Motor neuron (in vitro differentiated cells): Measurements from ENCODE around the gene CERT1. TPM values are rescaled to one million over a fixed set of nuclear protein-coding genes. Genes with fewer than 3 reads are reported as not detected.
"Not testable (repeated sequence)": the region's sequence is repeated elsewhere in the genome, so short reads cannot be mapped to it uniquely, and the experiment has no call there.

Experiments used
- ATAC-seq, 8 experiments: fragments of 200-7000 bp; cut with Tn5 transposase; replicated peaks in 6 of 8; 2 replicates each; pipeline ENCODE4 v1.8.0; 2021; ENCODE audit warnings: mild to moderate bottlenecking in 8 of 8, moderate library complexity in 8 of 8
- H3K27ac ChIP-seq, 2 donors: fragments of 250-450 bp; sonication (Bioruptor Pico); 2 replicates each; pipeline ENCODE4 v1.9.0; 2021; ENCODE audit warnings: antibody characterized with exemption in 2 of 2, mild to moderate bottlenecking in 2 of 2, moderate library complexity in 1 of 2
- H3K4me1 ChIP-seq, 2 donors: fragments of 250-450 bp; sonication (Bioruptor Pico); replicated peaks in 1 of 2; 2 replicates each; pipeline ENCODE4 v1.6.1; 2021; ENCODE audit warnings: antibody characterized with exemption in 2 of 2, mild to moderate bottlenecking in 2 of 2, moderate library complexity in 1 of 2
- H3K4me3 ChIP-seq, 5 donors: fragments of 250-450 bp; sonication (Bioruptor Pico); 2 replicates each; pipeline ENCODE4 v1.9.0; 2021; ENCODE audit warnings: antibody characterized with exemption in 5 of 5, mild to moderate bottlenecking in 5 of 5, moderate library complexity in 4 of 5
- WGBS, 10 experiments: fragments of 450-650 bp; shearing (Covaris generic); methylation state at CpG; one replicate each; pipeline ENCODE4 v1.0.0; 2022; 5-methylcytosine and 5-hydroxymethylcytosine counted together
- in situ Hi-C, 9 experiments: fragments of 400-800 bp; cut with MboI; loops; one replicate each; pipeline ENCODE4 v1.15.0; 2021; ENCODE audit warnings: low sequenced_read_pairs in 9 of 9, low pct_unique_long_range_greater_than_20kb in 2 of 9; ENCODE audit not compliant: unreplicated experiment in 9 of 9
- total RNA-seq, 8 experiments: library from RNA; unstranded; fragments of 300-600 nt; gene quantifications; 2 replicates each; pipeline versions ENCODE4 v1.2.3 to v1.2.4, GENCODE V29; 2022

Gene CERT1
- total RNA-seq, 8 experiments from 2014 or later, result 15.4 to 28.0 (median 22.4) TPM

DNA sequence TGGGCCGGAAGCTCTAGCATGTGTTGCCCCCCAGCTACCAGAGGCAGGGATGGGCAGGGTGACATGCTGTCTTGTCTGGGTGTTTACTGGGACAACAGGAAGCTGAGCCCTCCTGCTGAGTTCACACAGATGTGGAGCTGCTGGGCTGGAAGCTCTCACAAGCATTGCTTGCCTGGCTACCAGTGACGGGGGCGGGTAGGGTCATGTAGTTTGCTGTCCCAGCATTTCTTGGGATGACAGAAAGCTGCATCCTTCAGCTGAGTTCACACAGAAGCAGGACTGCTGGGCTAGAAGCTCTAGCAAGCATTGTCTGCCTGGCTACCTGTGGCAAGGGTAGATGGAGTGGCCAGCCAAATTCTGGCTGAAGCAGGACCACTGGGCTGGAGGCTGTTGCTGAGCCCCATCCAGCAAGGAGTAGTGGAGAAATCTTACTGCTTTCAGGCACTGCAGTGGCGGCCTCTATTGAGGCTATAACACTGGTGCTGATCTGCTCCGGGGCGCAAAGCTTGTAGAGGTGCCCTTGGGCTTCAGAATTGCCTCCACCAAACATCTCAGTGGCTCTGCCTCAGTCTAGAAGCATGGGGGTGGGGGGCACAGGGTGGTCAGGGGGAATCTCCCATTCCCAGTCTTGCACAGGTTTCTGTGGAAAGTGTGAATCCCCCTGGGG is 25.4 kb upstream of the CERT1 start:
- peak in 4 of 8 experiments; percentile 18 to 83 (median 41) for ATAC-seq
- no peak overlapping the region for H3K4me3 ChIP-seq
- H3K27ac ChIP-seq, result no peak overlapping the region
- 60 to 100% methylated on average over 1 to 2 of the region's 6 CpGs; no CpG with 5 or more reads in 8 of the 10 experiments for WGBS, 10 experiments
- in situ Hi-C loops, result no loop called here
- H3K4me1 ChIP-seq, result peaks cover 0 to 3% of the 10 kb centered on the region in 2 donors

DNA sequence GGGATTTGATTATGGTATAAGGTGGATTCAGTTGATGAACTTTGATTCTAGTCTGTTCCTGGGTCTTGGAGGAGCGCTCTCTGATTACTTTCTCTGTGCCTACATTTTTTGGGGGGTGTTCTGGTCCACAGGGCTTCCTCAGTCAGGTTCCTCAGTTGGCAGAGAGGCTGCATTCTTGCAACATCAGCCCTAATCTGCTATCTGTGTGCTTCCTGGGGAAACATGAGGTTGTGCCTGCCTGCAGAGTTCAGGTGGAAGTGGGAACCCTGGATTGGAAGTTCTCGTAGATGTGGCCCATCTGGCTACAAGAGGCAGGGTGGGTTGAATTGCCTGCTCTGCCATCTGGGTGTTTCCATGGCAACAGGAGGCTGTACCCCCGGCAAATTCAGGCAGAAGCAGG is 24.7 kb upstream of the CERT1 start:
- Histone ChIP-seq H3K27ac (no peak overlapping the region), H3K4me1 (peaks cover 0 to 3% of the 10 kb centered on the region in 2 donors), H3K4me3 (no peak overlapping the region)
- ATAC-seq, result no peak
- 67 to 100% (median 95%) methylated on average over 1 to 3 of the region's 3 CpGs; no CpG with 5 or more reads in 4 of the 10 experiments for WGBS, 10 experiments
- in situ Hi-C loops, result no loop called here

DNA sequence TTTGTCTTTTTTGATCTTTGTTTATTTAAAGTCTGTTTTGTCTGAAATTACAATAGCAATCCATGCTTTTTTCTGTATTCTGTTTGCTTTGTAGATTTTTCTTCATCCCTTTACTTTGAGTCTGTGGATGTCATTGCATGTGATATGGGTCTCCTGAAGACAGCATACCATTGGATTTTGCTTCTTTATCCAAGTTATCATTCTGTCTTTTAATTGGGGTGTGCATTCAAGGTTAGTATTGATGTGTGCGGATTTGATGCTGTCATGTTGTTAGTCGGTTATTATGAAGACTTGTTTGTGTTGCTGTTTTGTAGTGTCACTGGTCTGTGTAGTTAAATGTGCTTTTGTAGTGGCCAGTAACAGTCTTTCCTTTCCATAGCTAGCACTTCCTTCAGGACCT is 23.3 kb upstream of the CERT1 start:
- in situ Hi-C loops, result no loop called here
- no peak overlapping the region for H3K27ac ChIP-seq
- no peak for ATAC-seq
- no peak overlapping the region for H3K4me3 ChIP-seq
- WGBS, 10 experiments, result 83 to 100% (median 100%) methylated on average over 2 of the region's 2 CpGs; no CpG with 5 or more reads in 2 of the 10 experiments
- peaks cover 0 to 3% of the 10 kb centered on the region in 2 donors for H3K4me1 ChIP-seq

DNA sequence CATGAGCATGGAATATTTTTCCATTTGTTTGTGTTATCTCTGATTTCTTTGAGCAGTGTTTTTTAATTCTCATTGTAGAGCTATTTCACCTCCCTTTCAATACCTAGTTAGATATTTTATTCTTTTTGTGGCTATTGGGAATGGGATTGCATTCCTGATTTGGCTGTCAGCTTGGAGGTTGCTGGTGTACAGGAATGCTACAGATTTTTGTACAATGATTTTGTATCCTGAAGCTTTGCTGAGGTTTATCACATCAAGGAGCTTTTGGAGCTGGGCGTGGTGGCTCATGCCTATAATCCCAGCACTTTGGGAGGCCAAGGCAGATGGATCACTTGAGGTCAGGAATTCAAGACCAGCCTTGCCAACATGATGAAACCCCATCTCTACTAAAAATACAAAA is 22.3 kb upstream of the CERT1 start:
- H3K27ac ChIP-seq, H3K4me1 ChIP-seq, in situ Hi-C loops, ATAC-seq, H3K4me3 ChIP-seq: not testable (repeated sequence)
- 92 to 100% (median 100%) methylated on average over 1 of the region's 1 CpG; no CpG with 5 or more reads in 4 of the 10 experiments for WGBS, 10 experiments

DNA sequence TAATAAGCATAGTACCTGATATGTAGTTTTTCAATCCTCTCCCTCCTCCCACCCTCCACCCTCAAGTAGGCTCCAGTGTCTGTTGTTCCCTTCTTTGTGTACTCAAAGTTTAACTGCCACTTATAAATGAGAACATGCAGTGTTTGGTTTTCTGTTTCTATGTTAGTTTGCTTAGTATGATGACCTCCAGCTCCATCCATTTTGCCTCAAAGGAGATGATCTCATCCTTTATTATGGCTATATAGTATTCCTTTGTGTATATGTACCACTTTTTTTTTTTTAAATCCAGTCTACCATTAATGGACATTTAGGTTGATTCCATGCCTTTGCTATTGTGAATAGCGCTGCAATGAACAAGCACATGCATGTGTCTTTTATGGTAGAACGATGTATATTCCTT is 20.8 kb upstream of the CERT1 start:
- H3K4me1 ChIP-seq, result peaks cover 0 to 3% of the 10 kb centered on the region in 2 donors
- no peak for ATAC-seq
- in situ Hi-C loops, result no loop called here
- no peak overlapping the region for H3K4me3 ChIP-seq
- no peak overlapping the region for H3K27ac ChIP-seq
- WGBS, 10 experiments, result 90 to 100% (median 100%) methylated on average over 1 to 2 of the region's 2 CpGs; no CpG with 5 or more reads in 2 of the 10 experiments

DNA sequence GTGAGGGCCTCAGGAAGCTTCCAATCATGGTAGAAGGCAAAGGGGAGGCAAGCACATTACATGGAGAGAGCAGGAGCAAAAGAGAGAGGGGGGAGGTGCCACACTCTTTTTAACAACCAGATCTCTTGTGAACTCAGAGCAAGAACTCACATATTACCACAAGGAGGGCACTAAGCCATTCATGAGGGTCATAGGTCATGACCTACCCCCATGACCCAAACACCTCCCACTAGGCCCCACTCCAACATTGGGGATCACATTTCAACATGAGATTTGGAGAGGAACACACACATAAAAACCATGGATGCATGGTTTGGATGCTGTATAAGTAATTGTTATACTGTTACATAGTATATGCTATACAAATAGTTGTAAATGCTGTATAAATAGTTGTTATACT is 17.8 kb upstream of the CERT1 start:
- no peaks in the 10 kb centered on the region for H3K4me1 ChIP-seq
- H3K4me3 ChIP-seq, result no peak overlapping the region
- H3K27ac ChIP-seq, result no peak overlapping the region
- in situ Hi-C loops, result no loop called here
- ATAC-seq, result no peak

DNA sequence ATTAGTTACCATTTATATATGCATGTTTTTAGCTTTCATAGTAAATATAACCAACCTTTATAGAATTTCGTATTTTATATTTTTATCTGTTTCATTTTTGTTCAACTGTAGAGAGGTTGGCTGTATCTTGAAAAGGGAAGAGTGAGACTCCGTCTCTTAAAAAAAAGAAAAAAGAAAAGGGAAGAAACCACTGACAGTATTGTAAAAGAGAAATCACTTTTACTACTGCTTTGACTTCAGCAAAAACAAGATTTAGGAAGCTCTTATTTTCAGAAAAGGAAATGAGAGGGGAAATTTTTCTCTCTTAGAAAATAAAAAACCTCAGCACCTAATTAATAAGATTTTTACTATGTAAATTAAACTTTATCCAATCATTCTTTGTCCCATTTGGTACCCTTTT is 14.6 kb upstream of the CERT1 start:
- 75 to 100% (median 90%) methylated on average over 2 of the region's 2 CpGs; no CpG with 5 or more reads in 1 of the 10 experiments for WGBS, 10 experiments

DNA sequence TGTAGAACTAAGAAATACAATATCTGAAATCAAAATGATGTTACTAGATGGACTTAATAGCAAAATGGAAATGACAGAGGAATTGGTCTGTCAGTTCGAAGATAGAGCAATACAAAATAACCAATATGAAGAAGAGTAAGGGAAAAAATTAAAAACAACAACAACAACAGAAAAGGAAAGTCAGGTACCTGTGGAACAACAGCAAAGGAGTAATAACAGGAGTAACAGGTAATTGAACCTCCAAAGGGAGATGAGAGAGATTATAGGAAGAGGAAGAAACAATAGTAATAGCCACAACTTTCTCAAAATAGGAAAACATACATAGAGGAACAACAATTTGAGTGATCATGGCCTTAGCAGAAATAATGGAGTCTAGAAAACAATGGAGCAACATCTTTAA is 13.9 kb upstream of the CERT1 start:
- H3K4me1 ChIP-seq, result no peaks in the 10 kb centered on the region
- in situ Hi-C loops, result no loop called here
- H3K4me3 ChIP-seq, result no peak overlapping the region
- ATAC-seq, result no peak
- 64 to 100% (median 100%) methylated on average over 1 of the region's 1 CpG; no CpG with 5 or more reads in 1 of the 10 experiments for WGBS, 10 experiments
- no peak overlapping the region for H3K27ac ChIP-seq

More for the DNA sequence above, 14.6 kb upstream of the CERT1 start:
- Histone ChIP-seq H3K4me1 (no peaks in the 10 kb centered on the region), H3K4me3 (no peak overlapping the region), H3K27ac (no peak overlapping the region)
- ATAC-seq, result no peak
- in situ Hi-C loops, result no loop called here

DNA sequence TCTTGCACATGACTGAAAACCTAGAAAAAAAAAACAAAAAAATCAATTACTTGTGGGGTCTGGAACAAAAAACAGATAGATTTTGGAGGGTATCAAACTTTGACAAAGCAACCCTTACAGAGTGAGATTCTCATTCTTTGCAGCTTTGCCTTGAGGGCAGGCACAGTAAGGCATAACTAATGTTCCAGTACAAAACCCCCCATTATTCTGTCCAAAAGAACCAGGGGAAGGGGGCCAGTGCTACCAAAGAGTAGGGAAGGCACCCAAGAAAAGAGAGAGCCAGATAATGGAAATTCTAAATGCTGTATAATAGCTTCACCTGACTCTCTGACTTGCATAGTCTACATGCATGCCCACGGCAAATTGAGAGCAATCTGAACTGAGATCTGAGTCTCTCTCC is 13.2 kb upstream of the CERT1 start:
- no peak overlapping the region for H3K27ac ChIP-seq
- in situ Hi-C loops, result no loop called here
- H3K4me3 ChIP-seq, result no peak overlapping the region
- ATAC-seq, result no peak
- no peaks in the 10 kb centered on the region for H3K4me1 ChIP-seq
- 20 to 100% (median 91%) methylated on average over 1 of the region's 1 CpG; no CpG with 5 or more reads in 4 of the 10 experiments for WGBS, 10 experiments

DNA sequence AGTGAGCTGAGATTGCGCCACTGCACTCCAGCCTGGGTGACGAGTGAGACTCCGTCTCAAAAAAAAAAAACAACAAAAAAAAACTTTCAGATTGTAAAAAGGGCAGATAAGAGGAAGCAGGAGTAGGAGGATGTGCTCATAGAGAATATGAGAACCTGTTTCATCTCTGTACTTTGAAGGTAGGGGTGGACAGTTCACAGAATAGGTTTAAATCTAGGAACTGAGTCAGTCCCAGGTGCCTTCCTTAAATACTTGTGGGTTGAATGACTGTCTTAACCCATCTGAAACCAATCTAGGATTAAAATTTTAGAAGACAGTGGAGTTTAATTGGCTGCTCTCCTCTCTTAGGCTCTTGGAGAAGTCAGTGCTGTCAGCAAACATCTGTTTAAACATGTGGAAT is 12.6 kb upstream of the CERT1 start:
- ATAC-seq, result no peak
- in situ Hi-C loops, result no loop called here
- H3K4me3 ChIP-seq, result no peak overlapping the region
- H3K4me1 ChIP-seq, result no peaks in the 10 kb centered on the region
- 75 to 100% (median 94%) methylated on average over 1 to 3 of the region's 3 CpGs; no CpG with 5 or more reads in 2 of the 10 experiments for WGBS, 10 experiments
- H3K27ac ChIP-seq, result no peak overlapping the region

DNA sequence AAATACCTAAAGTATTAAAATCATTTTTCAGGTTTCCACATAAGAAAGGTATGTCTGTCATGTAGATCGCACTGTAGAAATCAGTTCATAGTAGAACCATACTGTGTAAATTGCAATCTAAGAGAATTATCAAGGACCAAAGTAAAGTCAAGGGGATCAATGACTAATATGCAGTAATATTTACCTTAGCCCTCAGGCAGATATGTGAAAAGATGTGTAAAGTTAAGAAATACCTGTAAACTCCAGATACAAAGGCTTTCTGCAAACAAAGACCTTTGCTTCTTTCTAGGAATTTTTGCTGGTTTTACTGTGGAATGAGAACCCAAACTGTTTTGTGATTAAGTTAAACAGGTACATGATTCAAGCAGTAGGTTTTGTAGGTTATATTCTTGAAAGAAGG is 11.8 kb upstream of the CERT1 start:
- ATAC-seq, result no peak
- in situ Hi-C loops, result no loop called here

DNA sequence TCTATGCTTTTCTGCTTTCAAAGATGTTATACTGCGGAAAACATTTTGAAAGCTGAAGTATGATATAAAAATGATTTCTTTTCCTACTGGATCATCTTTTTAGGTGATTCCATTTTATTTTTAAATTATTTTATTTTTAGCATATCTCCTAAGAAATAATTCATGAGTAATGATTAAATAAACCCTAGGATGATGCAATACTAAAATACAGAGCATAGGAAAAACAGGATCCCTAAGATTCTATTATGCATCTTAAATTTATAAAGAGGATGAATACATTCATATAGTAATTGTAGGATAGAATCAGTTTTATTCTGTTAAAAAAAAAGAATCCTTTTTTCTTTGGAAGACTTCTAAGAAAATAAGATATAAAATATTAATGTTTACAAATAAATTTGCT is 11.1 kb upstream of the CERT1 start:
- no peak overlapping the region for H3K4me3 ChIP-seq
- no peak for ATAC-seq
- H3K27ac ChIP-seq, result no peak overlapping the region
- WGBS, 10 experiments, result 83 to 100% (median 100%) methylated on average over 1 of the region's 1 CpG
- in situ Hi-C loops, result no loop called here
- H3K4me1 ChIP-seq, result no peaks in the 10 kb centered on the region

More for the DNA sequence above, 11.8 kb upstream of the CERT1 start:
- no peaks in the 10 kb centered on the region for H3K4me1 ChIP-seq
- no peak overlapping the region for H3K4me3 ChIP-seq
- no peak overlapping the region for H3K27ac ChIP-seq
- WGBS, 10 experiments, result 86 to 100% (median 100%) methylated on average over 1 of the region's 1 CpG; no CpG with 5 or more reads in 1 of the 10 experiments

DNA sequence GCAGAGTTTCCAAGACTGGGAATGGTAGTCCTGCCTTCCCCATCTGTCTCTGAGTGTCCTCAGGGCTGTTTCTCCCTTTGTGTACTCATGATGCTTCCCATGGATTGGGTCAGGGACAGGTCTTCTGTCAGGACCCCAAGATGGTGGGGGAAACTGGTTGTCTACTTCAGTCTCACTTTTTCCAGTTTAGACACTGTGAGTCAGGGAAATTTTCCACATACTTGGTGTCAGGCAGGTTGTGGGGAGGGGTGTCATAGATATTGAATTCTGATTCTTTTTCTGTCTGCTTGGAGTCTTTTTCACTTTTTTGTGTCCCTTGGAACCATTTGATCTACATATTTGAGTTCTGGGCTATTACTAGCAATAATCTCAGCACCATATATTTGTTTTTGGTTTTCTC is 10.6 kb upstream of the CERT1 start:
- Histone ChIP-seq H3K4me3 (no peak overlapping the region), H3K4me1 (no peaks in the 10 kb centered on the region), H3K27ac (no peak overlapping the region)
- no peak for ATAC-seq
- in situ Hi-C loops, result no loop called here

DNA sequence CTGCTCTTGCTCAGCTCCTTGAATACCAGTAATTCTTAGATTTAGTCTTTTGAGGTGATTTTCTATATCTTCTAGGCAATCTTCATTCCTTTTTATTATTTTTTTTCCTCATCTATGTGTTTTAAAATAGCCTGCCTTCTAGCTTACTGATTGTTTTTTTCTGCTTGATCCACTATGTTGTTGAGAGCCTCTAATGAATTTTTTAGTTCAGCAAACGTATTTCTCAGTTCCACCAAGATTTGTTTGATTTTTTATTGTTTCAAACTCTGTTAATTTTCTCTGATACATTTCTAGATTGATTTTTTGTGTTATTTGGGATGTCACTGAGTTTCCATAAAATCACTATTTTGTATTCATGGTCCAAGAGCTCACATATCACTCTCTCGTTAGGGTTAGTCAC is 9.8 kb upstream of the CERT1 start:
- in situ Hi-C loops, result no loop called here
- H3K27ac ChIP-seq, result no peak overlapping the region
- H3K4me1 ChIP-seq, result no peaks in the 10 kb centered on the region
- WGBS, 10 experiments, result 93 to 100% (median 96%) methylated on average over 1 to 2 of the region's 2 CpGs
- ATAC-seq, result no peak
- H3K4me3 ChIP-seq, result no peak overlapping the region
